ENCODE results near the gene PLPPR1.
"Not testable (repeated sequence)": the region's sequence is repeated elsewhere in the genome, so short reads cannot be mapped to it uniquely, and the experiment has no call there.

PLPPR1 gene

GRCh38 chr9:101225271-101225670, 196.7 kb downstream of the PLPPR1 start:
- DNase-seq = no peak

GRCh38 chr9:101226161-101226560, 197.6 kb downstream of the PLPPR1 start:
- DNase-seq = no peak

GRCh38 chr9:101226803-101227202, 198.3 kb downstream of the PLPPR1 start:
- DNase-seq = no peak

GRCh38 chr9:101229606-101230005, 201.1 kb downstream of the PLPPR1 start:
- no peak for DNase-seq

DNA sequence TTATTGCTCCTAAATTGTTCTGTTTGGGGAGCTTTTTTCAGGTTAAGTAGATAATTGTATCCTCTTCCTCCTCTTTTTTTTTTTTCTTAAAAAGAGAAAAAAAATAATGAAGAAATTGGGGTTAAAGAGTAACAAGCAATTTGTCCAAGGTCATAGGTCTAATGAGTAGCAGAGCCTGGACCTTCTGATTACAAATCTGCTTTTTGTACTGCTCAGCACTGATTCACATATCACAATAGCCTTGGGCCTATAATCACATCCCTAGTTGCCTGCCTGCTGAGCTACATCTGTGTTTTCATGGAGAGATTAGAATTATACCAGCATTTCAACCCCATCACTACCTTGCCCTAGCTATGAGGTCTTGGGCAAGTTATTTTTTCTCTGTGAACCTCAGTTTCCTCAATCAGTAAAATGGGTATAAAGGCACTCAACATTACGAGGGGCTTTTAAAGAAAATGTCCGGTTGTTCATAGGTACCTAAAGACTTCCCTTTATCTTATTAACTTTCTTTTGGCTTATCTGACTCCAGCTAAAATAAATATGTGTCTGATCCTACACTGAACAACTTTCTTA, 204.0 kb downstream of the PLPPR1 start:
- DNase-seq = no peak

GRCh38 chr9:101235105-101235866, 206.8 kb downstream of the PLPPR1 start:
- DNase-seq = no peak

- no peak for DNase-seq
Measured at GRCh38 chr9:101242651-101243050, 214.1 kb downstream of the PLPPR1 start.

GRCh38 chr9:101246691-101247090, 218.2 kb downstream of the PLPPR1 start:
- no peak for DNase-seq

DNA sequence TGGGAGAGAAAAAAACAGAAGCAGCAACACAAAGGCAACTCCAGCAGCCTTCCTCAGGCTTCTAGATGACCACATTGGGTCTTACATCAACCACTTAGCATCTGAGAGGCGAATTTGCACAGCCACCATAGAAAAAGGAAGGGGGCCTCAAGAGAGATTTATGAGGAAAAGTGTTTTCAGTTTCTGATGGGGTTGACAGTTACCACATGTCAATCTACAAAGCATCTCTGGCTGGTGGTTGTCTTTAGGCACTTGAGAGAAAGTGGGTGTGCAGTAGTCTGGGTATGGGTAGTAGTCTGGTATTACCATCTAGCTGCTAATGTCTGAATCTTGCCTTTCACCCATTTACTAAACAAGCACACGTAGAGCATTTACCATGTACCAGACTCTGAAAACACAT, 218.8 kb downstream of the PLPPR1 start:
- no peak for DNase-seq

DNA sequence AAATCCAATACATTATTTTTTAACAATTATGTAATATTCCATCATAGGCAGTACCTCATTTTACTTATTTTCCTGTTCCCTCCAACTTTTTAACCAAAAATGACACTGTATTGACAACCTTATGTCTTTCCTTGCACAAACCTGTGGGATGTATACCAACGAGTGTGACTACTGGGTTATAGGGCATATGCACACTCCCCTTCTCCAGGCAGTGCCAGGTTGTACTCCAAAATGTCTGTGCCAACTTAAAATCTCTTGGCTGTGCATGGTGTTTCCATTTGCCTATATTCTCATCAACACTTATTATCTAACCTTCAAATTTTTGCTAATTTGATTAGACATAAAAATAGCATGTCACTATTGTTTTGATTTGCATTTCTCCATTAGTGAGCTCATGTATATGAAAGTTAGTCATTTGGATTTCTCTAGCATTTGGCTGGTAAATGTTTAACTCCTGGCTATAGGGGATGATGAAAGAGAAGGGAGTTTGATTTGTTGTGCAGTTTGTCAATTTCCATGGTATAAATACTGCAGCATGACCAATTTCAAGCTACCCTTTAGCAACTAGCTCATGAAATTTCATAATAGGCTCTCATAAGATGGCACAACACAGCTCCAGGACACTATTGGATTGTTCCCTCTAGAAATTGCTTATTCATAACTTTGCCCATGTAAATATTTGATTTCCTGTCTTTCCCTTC, 226.4 kb downstream of the PLPPR1 start:
- DNase-seq = no peak

GRCh38 chr9:101264727-101265126, 236.2 kb downstream of the PLPPR1 start:
- no peak for DNase-seq

DNA sequence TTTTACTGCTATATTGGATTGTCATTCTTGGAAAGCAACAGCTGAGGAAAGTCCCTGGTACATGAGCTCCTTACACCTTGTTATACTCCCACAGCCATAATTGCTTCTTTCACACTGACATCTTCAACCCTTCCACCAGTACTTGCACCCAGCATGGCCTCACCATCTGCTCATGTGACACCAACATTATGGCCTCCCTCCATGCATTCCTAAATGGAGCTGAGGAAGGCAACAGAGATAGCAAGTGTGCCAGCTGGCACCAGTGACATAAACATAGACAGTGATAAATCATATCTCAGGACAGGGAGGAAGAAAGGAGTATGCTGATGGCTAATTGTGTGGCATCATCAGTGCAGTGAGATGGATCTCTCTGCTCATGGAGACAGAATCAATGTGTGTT, 236.7 kb downstream of the PLPPR1 start:
- DNase-seq = no peak

GRCh38 chr9:101268426-101268825, 239.9 kb downstream of the PLPPR1 start:
- DNase-seq = no peak

DNA sequence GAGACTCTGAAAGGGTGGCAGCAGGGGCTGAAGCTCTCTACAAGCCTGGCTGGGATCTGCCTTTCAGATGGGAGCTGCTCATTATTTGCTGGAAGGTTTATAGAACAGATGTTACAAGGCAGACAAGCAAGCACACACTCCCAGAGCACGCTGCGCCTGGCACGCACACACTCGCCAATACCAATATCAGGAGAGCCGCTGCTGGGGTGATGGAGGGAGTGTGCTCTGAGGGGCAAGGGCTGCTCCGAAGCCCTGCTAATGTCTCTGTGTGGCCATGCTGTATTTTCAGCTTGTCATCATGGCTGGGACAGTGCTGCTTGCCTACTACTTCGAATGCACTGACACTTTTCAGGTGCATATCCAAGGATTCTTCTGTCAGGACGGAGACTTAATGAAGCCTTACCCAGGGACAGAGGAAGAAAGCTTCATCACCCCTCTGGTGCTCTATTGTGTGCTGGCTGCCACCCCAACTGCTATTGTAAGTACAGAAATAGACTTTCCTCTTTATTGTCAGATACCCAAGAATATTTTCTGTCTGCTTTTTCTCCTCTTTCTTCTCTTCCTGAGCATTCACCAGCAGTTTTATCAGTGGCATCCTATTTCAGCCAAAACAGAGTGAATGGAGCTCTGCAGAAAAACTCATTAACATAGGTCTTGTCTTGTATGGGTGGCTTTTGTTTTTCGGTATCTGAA, 241.2 kb downstream of the PLPPR1 start:
- no peak for DNase-seq

DNA sequence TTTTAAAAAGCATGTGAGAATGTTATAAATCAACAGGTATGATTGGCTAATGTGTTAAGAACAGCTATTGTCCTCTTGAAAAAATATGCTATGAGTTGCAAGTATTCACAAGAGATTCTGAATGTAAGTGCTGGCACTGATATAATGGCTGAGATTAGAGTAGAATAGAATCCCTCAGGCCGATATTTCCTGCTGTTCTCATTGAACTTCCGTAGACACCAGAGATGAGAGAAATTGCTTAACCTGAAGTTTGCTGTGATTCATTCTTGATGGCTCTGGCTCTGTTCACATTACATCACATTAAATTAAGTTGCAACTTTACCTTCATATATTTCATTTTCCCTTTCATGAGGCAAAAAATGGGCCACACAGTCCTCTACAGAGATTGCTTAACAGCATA, 241.8 kb downstream of the PLPPR1 start:
- DNase-seq = no peak

DNA sequence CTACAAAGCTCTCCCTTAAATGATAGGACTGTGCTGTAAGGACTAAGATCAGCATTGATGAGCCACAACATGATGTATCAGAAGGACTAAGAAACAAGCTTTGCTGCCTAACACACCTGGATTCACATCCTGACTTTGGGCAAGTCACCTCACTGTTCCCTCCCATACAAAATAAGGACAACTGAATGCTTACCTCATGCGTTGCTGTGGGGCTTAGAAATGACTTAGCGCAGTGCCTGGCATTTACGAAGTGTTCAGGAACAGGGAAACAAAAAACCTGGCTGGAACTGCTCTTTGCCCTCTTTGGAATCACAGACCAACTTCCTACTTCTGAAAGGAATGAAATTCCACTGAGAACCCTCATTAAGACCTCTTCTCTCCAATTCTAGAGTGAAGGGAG, 242.6 kb downstream of the PLPPR1 start:
- no peak for DNase-seq

DNA sequence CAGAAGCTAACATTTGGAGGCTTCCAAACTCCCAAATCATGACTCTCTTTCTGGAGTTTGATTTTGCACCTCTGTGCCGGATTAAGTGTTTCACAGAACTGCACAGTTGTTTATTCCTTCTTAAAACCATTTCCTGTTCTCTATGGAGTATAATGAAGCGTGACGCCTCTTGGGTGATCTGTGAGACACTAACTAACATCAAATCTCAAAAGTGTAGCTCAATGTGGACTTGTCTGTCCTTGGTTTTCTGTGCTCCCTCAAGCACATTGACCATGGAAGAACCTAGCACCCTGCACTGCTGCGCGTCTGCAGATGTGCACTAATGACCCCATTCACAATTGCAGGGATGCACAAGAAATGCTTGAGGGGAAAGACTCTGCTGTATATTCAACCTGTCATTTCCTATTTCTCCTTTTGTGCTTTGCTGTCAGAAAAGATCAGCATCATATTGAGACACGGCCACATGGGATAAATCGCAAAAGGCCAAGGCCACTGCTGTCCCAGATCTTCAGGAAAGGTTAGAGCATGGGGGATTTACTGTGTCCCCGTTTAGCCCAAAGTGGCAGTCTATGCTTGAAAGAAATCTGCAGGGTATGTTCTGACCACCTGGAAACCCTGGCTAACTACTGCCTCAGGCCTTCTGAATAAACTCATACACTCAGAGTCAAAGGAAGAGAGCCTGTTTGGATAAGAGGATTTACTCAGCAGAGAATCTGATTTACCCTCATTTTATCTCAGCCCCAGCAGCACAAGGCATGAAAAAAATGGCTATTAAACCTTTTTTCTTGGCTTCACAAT, 246.6 kb downstream of the PLPPR1 start:
- no peak for DNase-seq

DNA sequence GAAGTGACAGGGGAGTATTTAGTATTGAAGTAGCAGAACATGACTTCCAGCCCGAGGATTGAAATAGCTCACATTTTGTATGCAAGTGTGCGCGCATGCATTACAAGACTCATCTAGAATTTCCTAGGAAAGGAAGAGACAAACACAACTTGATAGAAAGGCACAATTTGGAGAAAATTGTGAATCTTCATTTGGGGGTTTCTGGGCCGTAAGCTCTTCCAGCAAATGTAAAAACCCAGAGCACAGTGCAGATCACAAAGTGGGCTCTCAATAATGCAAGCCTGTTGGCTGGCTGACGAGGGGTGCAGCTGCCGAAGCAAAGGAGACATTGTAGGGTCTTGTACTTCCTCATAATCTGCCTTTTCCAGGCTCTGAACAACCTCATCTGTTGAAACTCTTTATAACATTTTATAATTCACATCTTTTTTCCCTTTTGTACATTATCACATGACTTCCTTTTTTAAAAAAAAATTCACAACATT, 247.3 kb downstream of the PLPPR1 start:
- DNase-seq = no peak

- not testable (repeated sequence) for DNase-seq
Measured at GRCh38 chr9:101291043-101291442, 262.5 kb downstream of the PLPPR1 start.

GRCh38 chr9:101299901-101300300, 271.4 kb downstream of the PLPPR1 start:
- DNase-seq = no peak

DNA sequence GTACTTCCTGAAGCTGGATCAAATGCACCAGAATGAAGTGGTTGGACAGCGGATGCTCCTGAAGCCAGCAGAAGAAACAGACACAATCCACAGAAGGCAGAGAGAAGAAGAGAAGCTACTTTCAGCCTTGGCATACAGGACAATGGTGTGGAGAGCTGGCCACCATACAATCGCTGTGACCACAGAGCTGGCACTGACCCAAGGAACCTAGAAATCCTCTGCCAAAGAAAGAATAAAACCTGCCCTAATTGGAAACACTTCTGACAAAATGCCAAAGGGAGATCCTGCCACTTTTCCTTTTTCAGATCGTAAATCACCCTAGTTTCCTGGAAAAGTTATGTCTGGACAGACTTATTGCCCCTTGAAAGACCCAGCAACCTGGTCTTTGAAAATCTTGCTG, 278.5 kb downstream of the PLPPR1 start:
- no peak for DNase-seq

GRCh38 chr9:101307524-101308213, 279.1 kb downstream of the PLPPR1 start:
- DNase-seq = no peak

All from NCI-H1436 treated with DMSO at 0.1 percent for 48 hours (cell line).